ACC112 (cell line): ENCODE measurements around the gene ITGA4.
A peak's percentile ranks its signal among the peaks of the same experiment; 100 is the strongest.

Source experiments
- H2AFZ ChIP-seq: fragments of 200-600 bp; sonication (generic); one replicate; pipeline ENCODE4 v1.6.0; 2017; ENCODE audit warnings: antibody characterized with exemption, low read length; ENCODE audit not compliant: unreplicated experiment
- H3K27ac ChIP-seq: fragments of 200-600 bp; sonication (generic); 2 replicates; pipeline ENCODE4 v1.5.1; 2014; ENCODE audit warnings: low read depth, mild to moderate bottlenecking, antibody characterized with exemption, low read length, moderate library complexity
- H3K27me3 ChIP-seq: fragments of 200-600 bp; sonication (generic); 2 replicates; pipeline ENCODE4 v1.6.1; 2014; ENCODE audit warnings: mild to moderate bottlenecking, antibody characterized with exemption, low read length, moderate library complexity, mixed read lengths; ENCODE audit not compliant: insufficient read depth
- H3K36me3 ChIP-seq: fragments of 200-600 bp; sonication (generic); 2 replicates; pipeline ENCODE4 v1.6.1; 2016; ENCODE audit warnings: mild to moderate bottlenecking, antibody characterized with exemption, low read length, moderate library complexity, mixed read lengths; ENCODE audit not compliant: insufficient read depth
- H3K4me1 ChIP-seq: fragments of 200-600 bp; sonication (generic); one replicate; pipeline ENCODE4 v1.6.1; 2016; ENCODE audit warnings: low read length, mixed read lengths; ENCODE audit not compliant: insufficient read depth, unreplicated experiment, control insufficient read depth
- H3K4me3 ChIP-seq: fragments of 200-600 bp; sonication (generic); 2 replicates; pipeline ENCODE4 v1.5.1; 2014; ENCODE audit warnings: mild to moderate bottlenecking, low read depth, low read length
- H3K79me2 ChIP-seq: fragments of 200-600 bp; sonication (generic); one replicate; pipeline ENCODE4 v1.6.0; 2016; ENCODE audit warnings: low read length; ENCODE audit not compliant: control insufficient read depth, unreplicated experiment, insufficient read depth

The ITGA4 gene

GRCh38 chr2:181471226-181471625 is 14.0 kb downstream of the ITGA4 start:
- Histone ChIP-seq H3K27me3 (no peaks in the 10 kb centered on the region), H3K4me3 (no peak overlapping the region), H3K79me2 (peaks cover 9% of the 10 kb centered on the region), H2AFZ (no peak overlapping the region), H3K27ac (no peak overlapping the region), H3K4me1 (peaks cover 13% of the 10 kb centered on the region), H3K36me3 (no peaks in the 10 kb centered on the region)

- H3K36me3 ChIP-seq, result no peaks in the 10 kb centered on the region
- H2AFZ ChIP-seq, result no peak overlapping the region
- no peaks in the 10 kb centered on the region for H3K27me3 ChIP-seq
- H3K4me3 ChIP-seq, result no peak overlapping the region
- H3K27ac ChIP-seq, result no peak overlapping the region
- peaks cover 11% of the 10 kb centered on the region for H3K4me1 ChIP-seq
- peaks cover 9% of the 10 kb centered on the region for H3K79me2 ChIP-seq
Observed at GRCh38 chr2:181471783-181472182, 14.6 kb downstream of the ITGA4 start.

GRCh38 chr2:181472990-181473389 is 15.8 kb downstream of the ITGA4 start:
- no peaks in the 10 kb centered on the region for H3K36me3 ChIP-seq
- H3K4me1 ChIP-seq, result peaks cover 11% of the 10 kb centered on the region
- H2AFZ ChIP-seq, result peak overlapping the region; percentile 4
- peaks cover 5% of the 10 kb centered on the region for H3K79me2 ChIP-seq
- H3K4me3 ChIP-seq, result peak overlapping the region; percentile 40
- H3K27ac ChIP-seq, result no peak overlapping the region
- no peaks in the 10 kb centered on the region for H3K27me3 ChIP-seq

GRCh38 chr2:181474222-181474881 is 17.2 kb downstream of the ITGA4 start:
- H3K4me3 ChIP-seq, result no peak overlapping the region
- no peak overlapping the region for H3K27ac ChIP-seq
- H3K4me1 ChIP-seq, result peaks cover 11% of the 10 kb centered on the region
- no peaks in the 10 kb centered on the region for H3K79me2 ChIP-seq
- no peaks in the 10 kb centered on the region for H3K36me3 ChIP-seq
- H2AFZ ChIP-seq, result no peak overlapping the region
- no peaks in the 10 kb centered on the region for H3K27me3 ChIP-seq

- H3K4me3 ChIP-seq, result no peak overlapping the region
- no peaks in the 10 kb centered on the region for H3K4me1 ChIP-seq
- no peak overlapping the region for H3K27ac ChIP-seq
- no peaks in the 10 kb centered on the region for H3K79me2 ChIP-seq
- 0 out of 2 replicates have a peak, but pooled peaks cover 10% of the 10 kb centered on the region for H3K36me3 ChIP-seq
- no peaks in the 10 kb centered on the region for H3K27me3 ChIP-seq
- no peak overlapping the region for H2AFZ ChIP-seq
Observed at GRCh38 chr2:181483211-181483610, 26.0 kb downstream of the ITGA4 start.

GRCh38 chr2:181483876-181484275 is 26.7 kb downstream of the ITGA4 start:
- Histone ChIP-seq H2AFZ (no peak overlapping the region), H3K27ac (no peak overlapping the region), H3K4me3 (no peak overlapping the region), H3K4me1 (no peaks in the 10 kb centered on the region), H3K79me2 (no peaks in the 10 kb centered on the region), H3K27me3 (no peaks in the 10 kb centered on the region), H3K36me3 (0 out of 2 replicates have a peak, but pooled peaks cover 10% of the 10 kb centered on the region)

- Histone ChIP-seq H3K4me3 (no peak overlapping the region), H2AFZ (no peak overlapping the region), H3K79me2 (no peaks in the 10 kb centered on the region), H3K27me3 (no peaks in the 10 kb centered on the region), H3K4me1 (no peaks in the 10 kb centered on the region), H3K27ac (no peak overlapping the region), H3K36me3 (0 out of 2 replicates have a peak, but pooled peaks cover 10% of the 10 kb centered on the region)
Observed at GRCh38 chr2:181484851-181485637, 27.9 kb downstream of the ITGA4 start.

- 0 out of 2 replicates have a peak, but pooled peaks cover 10% of the 10 kb centered on the region for H3K36me3 ChIP-seq
- no peak overlapping the region for H3K27ac ChIP-seq
- no peaks in the 10 kb centered on the region for H3K79me2 ChIP-seq
Observed at GRCh38 chr2:181485638-181485946, 28.4 kb downstream of the ITGA4 start.

GRCh38 chr2:181499231-181499630 is 42.0 kb downstream of the ITGA4 start:
- H3K4me1 ChIP-seq, result no peaks in the 10 kb centered on the region
- no peaks in the 10 kb centered on the region for H3K27me3 ChIP-seq
- no peak overlapping the region for H2AFZ ChIP-seq
- no peak overlapping the region for H3K4me3 ChIP-seq
- H3K79me2 ChIP-seq, result no peaks in the 10 kb centered on the region
- no peak overlapping the region for H3K27ac ChIP-seq
- H3K36me3 ChIP-seq, result peaks cover 20% of the 10 kb centered on the region

More at GRCh38 chr2:181485638-181485946, 28.4 kb downstream of the ITGA4 start:
- no peak overlapping the region for H3K4me3 ChIP-seq
- no peaks in the 10 kb centered on the region for H3K27me3 ChIP-seq
- no peaks in the 10 kb centered on the region for H3K4me1 ChIP-seq
- no peak overlapping the region for H2AFZ ChIP-seq

GRCh38 chr2:181500201-181500600 is 43.0 kb downstream of the ITGA4 start:
- peaks cover 20% of the 10 kb centered on the region for H3K36me3 ChIP-seq
- H2AFZ ChIP-seq, result no peak overlapping the region
- H3K27me3 ChIP-seq, result no peaks in the 10 kb centered on the region
- no peaks in the 10 kb centered on the region for H3K79me2 ChIP-seq
- H3K27ac ChIP-seq, result no peak overlapping the region
- H3K4me1 ChIP-seq, result no peaks in the 10 kb centered on the region
- H3K4me3 ChIP-seq, result no peak overlapping the region

- no peak overlapping the region for H3K4me3 ChIP-seq
- H3K27ac ChIP-seq, result no peak overlapping the region
- H3K79me2 ChIP-seq, result no peaks in the 10 kb centered on the region
- no peaks in the 10 kb centered on the region for H3K27me3 ChIP-seq
- peaks cover 8% of the 10 kb centered on the region for H3K36me3 ChIP-seq
- H2AFZ ChIP-seq, result no peak overlapping the region
- no peaks in the 10 kb centered on the region for H3K4me1 ChIP-seq
Observed at GRCh38 chr2:181515719-181516118, 58.5 kb downstream of the ITGA4 start.
